ENCODE results near the gene DAO. TPM values are rescaled to one million over a fixed set of nuclear protein-coding genes. Genes with fewer than 3 reads are reported as not detected.

The DAO gene
- total RNA-seq, 2 experiments from 2014 or later = not detected

DNA sequence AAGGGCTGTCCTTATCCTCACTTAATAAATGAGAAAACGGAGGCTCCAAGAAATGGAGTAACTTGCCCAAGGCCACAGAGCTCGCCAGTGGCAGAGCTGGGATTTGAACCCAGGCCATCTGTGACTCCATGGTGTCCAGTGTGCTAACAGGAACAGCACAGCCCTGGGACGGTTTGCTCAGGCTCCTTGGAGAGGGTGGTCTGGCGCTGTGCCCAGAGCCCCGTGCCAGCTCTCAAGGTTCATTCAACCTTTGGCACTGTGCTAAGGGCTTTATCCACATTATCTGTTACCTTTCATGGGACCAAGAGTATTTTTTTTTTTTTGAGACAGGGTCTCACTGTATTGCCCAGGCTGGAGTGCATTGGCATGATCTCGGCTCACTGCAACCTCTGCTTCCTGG, 8.1 kb downstream of the DAO start:
- no peak overlapping the region for H3K4me2 ChIP-seq (ENCODE audit: low read length)
- no peak overlapping the region for H3K4me3 ChIP-seq (ENCODE audit: low read depth, low read length, poor library complexity, severe bottlenecking)
- no peaks in the 10 kb centered on the region for H3K36me3 ChIP-seq (ENCODE audit: insufficient read depth, low read length)
- no peaks in the 10 kb centered on the region for H4K20me1 ChIP-seq (ENCODE audit: insufficient read depth, low read length)
- TF ChIP-seq, protein P1, sequence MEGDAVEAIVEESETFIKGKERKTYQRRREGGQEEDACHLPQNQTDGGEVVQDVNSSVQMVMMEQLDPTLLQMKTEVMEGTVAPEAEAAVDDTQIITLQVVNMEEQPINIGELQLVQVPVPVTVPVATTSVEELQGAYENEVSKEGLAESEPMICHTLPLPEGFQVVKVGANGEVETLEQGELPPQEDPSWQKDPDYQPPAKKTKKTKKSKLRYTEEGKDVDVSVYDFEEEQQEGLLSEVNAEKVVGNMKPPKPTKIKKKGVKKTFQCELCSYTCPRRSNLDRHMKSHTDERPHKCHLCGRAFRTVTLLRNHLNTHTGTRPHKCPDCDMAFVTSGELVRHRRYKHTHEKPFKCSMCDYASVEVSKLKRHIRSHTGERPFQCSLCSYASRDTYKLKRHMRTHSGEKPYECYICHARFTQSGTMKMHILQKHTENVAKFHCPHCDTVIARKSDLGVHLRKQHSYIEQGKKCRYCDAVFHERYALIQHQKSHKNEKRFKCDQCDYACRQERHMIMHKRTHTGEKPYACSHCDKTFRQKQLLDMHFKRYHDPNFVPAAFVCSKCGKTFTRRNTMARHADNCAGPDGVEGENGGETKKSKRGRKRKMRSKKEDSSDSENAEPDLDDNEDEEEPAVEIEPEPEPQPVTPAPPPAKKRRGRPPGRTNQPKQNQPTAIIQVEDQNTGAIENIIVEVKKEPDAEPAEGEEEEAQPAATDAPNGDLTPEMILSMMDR (conservative IDR thresholded peaks at IDR 0.05; ENCODE audit: low read length) = no peak
- TF ChIP-seq EZH2phosphoT487 (IDR thresholded peaks at IDR 0.05; ENCODE audit: borderline replicate concordance, low read depth, low read length) = no peak
- no peaks in the 10 kb centered on the region for H3K9me2 ChIP-seq (ENCODE audit: insufficient read depth, low read length)
- CTCF ChIA-PET (ENCODE audit: unreplicated experiment) = no interaction called here
- no TSS peak for BruUV-seq (replicated peaks)
- H3K4me1 ChIP-seq (ENCODE audit: insufficient read depth, low read length, poor library complexity, severe bottlenecking) = no peaks in the 10 kb centered on the region
- no peaks in the 10 kb centered on the region for H3K79me2 ChIP-seq (ENCODE audit: insufficient read depth, low read depth, low read length)
- H3K9me3 ChIP-seq (ENCODE audit: low read length) = no peaks in the 10 kb centered on the region
- DNase-seq (ENCODE audit: low spot score) = no peak
- H3K27ac ChIP-seq (ENCODE audit: low read depth, low read length, poor library complexity, severe bottlenecking) = no peak overlapping the region
- intact Hi-C loops (cut with micrococcal nuclease; ENCODE audit: unreplicated experiment) = no loop called here
- POLR2A ChIA-PET = interaction anchor here (0.6 kb wide), 1 partner anchor 84 kb away, joined by 3 read pairs; no protein-coding TSS in a partner anchor
- no peak overlapping the region for H2AFZ ChIP-seq (ENCODE audit: low read length)

DNA sequence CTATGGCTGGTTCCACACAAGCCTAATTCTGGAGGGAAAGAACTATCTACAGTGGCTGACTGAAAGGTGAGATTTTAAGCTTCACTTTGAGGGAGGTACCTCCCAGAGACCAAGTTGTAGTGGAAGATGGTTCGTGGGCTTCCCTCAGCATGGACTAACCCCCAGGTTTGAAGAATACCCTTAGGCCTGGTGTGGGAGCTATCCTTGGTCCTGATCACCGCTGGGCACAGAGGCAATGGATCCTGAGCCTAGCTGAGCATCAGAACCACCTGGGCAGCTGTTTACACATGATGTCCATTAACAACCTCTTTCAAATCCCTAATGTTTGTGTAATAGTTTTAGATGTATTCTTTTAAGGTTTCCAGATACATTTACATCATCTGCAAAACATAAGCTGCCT, 10.3 kb downstream of the DAO start:
- Histone ChIP-seq H2AFZ (ENCODE audit: low read length) (no peak overlapping the region), H3K9me3 (ENCODE audit: low read length) (no peaks in the 10 kb centered on the region), H3K9me2 (ENCODE audit: insufficient read depth, low read length) (no peaks in the 10 kb centered on the region), H3K36me3 (ENCODE audit: insufficient read depth, low read length) (no peaks in the 10 kb centered on the region), H3K4me1 (ENCODE audit: insufficient read depth, low read length, poor library complexity, severe bottlenecking) (no peaks in the 10 kb centered on the region), H3K79me2 (ENCODE audit: insufficient read depth, low read depth, low read length) (no peaks in the 10 kb centered on the region), H3K4me2 (ENCODE audit: low read length) (no peak overlapping the region), H3K27ac (ENCODE audit: low read depth, low read length, poor library complexity, severe bottlenecking) (no peak overlapping the region), H3K4me3 (ENCODE audit: low read depth, low read length, poor library complexity, severe bottlenecking) (no peak overlapping the region), H4K20me1 (ENCODE audit: insufficient read depth, low read length) (no peaks in the 10 kb centered on the region)
- intact Hi-C loops (cut with micrococcal nuclease; ENCODE audit: unreplicated experiment) = no loop called here
- CTCF ChIA-PET (ENCODE audit: unreplicated experiment) = no interaction called here
- POLR2A ChIA-PET = interaction anchor here (0.6 to 0.7 kb wide), 3 partner anchors 68 to 1970 kb away, joined by 3 to 4 read pairs (median 4); no protein-coding TSS in a partner anchor
- peak; percentile 32 for DNase-seq (ENCODE audit: low spot score)
- TF ChIP-seq, protein P1 (conservative IDR thresholded peaks at IDR 0.05; ENCODE audit: low read length) = no peak
- no peak for TF ChIP-seq EZH2phosphoT487 (IDR thresholded peaks at IDR 0.05; ENCODE audit: borderline replicate concordance, low read depth, low read length)
- no TSS peak for BruUV-seq (replicated peaks)

DNA sequence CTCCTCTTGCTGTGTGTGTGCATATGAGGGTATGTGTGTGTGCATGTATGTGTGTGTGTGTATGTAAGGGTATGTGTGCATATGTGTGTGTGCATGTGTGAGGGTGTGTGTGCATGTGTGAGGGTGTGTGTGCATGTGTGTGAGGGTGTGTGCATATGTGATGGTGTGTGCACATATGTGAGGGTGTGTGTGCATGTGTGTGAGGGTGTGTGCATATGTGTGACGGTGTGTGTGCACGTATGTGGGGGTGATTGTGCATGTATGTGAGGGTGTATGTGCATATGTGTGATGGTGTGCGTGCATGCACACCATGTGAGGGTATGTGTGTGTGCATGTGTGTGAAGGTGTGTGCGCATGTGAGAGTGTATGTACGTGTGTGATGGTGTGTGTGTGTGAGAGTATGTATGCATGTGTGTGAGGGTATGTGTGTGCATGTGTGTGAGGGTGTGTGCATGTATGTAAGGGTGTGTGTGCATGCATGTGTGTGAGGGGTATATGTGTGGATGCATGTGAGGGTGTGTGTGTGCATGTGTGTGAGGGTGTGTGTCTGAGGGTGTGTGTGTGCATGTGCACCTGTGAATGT, 15.4 kb downstream of the DAO start:
- ChIA-PET CTCF (ENCODE audit: unreplicated experiment) (no interaction called here), POLR2A (no interaction called here)
- no peaks in the 10 kb centered on the region for H3K9me2 ChIP-seq (ENCODE audit: insufficient read depth, low read length)
- no peak overlapping the region for H3K4me3 ChIP-seq (ENCODE audit: low read depth, low read length, poor library complexity, severe bottlenecking)
- no peaks in the 10 kb centered on the region for H3K79me2 ChIP-seq (ENCODE audit: insufficient read depth, low read depth, low read length)
- intact Hi-C loops (cut with micrococcal nuclease; ENCODE audit: unreplicated experiment) = no loop called here
- TF ChIP-seq, protein P1 (conservative IDR thresholded peaks at IDR 0.05; ENCODE audit: low read length) = no peak
- no peak for TF ChIP-seq EZH2phosphoT487 (IDR thresholded peaks at IDR 0.05; ENCODE audit: borderline replicate concordance, low read depth, low read length)
- H3K4me2 ChIP-seq (ENCODE audit: low read length) = no peak overlapping the region
- no peaks in the 10 kb centered on the region for H3K9me3 ChIP-seq (ENCODE audit: low read length)
- H3K4me1 ChIP-seq (ENCODE audit: insufficient read depth, low read length, poor library complexity, severe bottlenecking) = no peaks in the 10 kb centered on the region
- no peaks in the 10 kb centered on the region for H3K36me3 ChIP-seq (ENCODE audit: insufficient read depth, low read length)
- no TSS peak for BruUV-seq (replicated peaks)
- H3K27ac ChIP-seq (ENCODE audit: low read depth, low read length, poor library complexity, severe bottlenecking) = no peak overlapping the region
- no peak for DNase-seq (ENCODE audit: low spot score)
- H4K20me1 ChIP-seq (ENCODE audit: insufficient read depth, low read length) = no peaks in the 10 kb centered on the region
- H2AFZ ChIP-seq (ENCODE audit: low read length) = no peak overlapping the region
